ENCODE results near the gene CMPK2.

The CMPK2 gene

DNA sequence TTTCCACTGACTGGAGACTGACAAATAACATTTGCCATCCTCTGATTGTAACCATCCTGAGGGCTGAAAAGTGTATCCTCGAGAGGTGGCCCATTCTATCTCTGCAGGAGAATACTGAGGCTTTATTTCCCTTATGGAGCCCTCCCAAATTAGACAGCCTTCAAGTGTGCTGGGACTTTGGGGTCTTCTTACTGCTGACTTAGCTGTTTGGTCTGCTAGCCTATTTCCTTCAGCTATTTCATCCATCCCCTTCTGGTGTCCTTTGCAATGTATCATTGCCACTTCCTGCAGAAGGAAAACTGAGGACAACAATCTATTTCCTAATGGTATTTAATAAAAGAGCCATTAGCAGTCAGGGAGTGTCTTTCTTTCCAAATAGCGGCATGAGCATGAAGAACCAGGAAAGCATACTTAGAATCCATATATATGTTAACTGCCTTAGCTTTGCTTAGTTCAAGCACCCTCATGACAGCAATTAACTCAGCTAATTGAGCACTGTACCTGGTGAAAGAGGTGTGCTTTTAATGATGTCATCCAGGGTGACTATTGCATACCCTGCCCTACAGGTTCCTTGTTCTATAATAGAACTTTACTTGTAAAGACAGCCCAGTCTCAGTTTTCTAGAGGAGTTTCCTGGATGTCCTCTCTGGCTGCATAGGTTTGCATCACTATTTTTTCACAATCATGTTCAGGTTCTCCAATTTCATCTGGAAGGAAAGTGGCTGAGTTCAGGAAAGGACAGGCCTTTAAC is 24.0 kb downstream of the CMPK2 start:
- no peak for DNase-seq

DNA sequence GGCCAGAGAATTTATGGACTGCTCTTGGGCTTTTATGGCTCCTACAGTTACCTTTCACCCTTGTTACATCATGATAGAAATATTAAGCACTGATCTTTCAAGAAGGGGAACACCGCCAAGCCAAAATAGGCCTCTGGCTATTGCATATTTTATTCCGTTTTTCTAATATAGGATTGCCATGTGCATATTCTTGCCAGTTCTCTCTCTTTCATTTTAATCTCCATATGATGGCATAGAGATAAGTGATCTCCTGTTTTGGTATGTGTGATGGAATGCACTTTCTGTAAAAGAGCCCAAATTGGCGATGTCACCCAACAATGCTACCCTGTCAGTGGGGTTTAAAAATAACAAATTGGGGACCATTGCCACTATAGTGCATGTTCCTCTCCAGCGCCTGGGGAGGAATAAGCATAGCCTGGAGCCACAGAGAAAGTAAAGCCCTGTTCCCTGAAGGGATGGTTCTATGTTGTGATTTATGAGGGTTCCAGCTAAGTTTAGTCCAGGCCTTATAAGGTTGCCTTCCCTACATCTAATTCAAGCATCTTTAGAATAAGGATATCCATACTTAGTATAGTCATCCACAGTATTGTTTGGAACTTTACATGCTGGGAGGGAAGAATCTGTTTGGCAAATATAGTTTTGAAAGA is 26.9 kb downstream of the CMPK2 start:
- no peak for DNase-seq

DNA sequence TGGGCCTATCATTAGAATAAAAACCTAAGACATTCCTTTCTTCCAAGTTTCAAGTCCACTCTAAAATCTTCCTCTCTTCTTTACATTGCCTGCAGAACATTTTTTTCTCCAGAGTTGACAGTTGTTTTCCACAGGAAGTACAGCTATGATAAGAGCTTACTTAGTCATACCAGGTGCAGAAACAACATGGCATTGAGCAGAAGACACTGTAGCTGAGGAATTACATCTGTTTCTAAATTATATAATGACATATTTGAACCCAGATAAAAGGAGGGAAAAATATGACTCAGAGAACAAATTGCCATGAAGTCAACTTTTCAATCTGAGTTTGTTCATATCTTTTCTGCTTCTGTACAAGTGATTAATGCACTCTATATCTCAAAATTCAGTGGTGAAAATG is 30.2 kb downstream of the CMPK2 start:
- no peak for DNase-seq

DNA sequence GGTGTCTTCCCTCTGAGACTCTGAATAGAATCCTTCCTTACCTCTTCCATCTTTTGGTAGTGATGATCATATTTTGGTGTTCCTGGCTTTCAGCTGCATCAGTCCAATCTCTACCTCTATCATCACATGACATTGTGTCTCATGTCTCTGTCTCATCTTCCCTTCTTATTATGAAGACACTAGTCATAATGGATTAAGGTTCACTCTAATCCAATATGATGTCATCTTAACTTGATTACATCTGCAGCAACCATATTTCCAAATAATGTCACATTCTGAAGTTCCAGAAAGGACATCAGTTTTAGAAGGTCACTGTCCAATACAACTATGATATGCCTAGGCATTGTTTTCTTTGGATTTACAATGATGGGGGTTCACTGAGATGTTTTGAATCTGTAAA is 31.5 kb downstream of the CMPK2 start:
- no peak for DNase-seq

DNA sequence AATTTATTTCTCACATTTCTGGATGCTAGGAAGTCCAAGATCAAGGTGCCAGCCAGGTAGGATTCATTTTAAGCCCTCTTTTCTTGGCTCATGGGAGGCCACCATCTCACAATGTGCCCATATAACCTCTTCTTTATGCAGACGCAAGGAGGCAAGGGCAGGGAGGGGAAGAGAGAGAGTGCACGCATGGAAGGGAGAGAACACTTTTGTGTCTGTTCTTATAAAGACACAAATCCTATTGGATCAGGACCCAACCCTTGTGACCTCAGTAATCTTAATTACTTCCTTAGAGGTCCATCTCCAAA is 32.5 kb downstream of the CMPK2 start:
- DNase-seq: no peak

DNA sequence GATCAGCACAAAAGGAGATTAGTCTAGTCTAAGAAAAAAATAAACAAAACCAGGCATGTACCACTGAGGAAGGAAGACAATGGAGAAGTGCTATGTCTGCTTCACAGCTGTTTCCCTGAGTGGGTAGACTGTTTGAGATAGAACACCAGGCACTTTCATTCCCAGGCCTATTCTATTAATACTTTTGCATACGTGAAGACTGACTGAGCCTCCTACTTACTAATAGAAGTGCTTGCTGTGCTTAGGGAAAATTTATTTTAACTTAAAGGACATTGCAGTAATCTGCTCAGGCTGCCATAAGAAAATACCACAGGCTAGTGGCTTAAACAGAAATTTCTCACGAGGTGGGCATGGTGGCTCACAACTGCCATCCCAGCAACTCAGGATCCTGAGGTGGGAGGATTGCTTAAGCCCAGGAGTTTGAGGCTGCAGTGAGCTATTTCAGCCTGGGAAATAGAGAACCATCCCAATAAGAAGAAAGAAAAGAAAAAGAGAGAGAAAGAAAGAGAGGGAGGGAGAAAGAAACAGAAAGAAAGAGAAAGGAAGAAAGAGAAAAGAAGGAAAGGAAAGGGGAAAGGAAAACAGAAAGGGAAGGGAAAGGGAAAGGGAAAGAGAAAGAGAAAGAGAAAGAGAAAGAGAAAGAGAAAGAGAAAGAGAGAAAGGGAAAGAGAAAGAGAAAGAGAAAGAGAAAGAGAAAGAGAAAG is 33.0 kb downstream of the CMPK2 start:
- DNase-seq: no peak

DNA sequence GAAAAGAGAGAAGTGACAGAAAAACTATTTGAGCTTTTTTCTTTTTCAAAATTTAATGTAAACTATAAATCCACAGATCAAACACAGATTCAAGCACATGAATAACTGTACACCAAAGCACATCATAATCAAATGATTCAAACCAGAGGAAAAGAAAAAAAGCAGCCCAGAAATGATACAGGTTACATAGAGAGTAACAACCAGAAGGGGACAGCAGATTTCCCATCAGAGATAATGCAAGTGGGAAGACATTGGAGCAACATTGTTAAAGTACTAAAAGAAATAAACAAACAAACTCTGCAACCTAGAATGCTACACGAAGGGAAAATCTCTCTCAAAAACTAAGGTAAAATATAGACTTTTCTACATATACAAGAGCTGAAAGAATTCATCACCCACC is 34.5 kb downstream of the CMPK2 start:
- no peak for DNase-seq

DNA sequence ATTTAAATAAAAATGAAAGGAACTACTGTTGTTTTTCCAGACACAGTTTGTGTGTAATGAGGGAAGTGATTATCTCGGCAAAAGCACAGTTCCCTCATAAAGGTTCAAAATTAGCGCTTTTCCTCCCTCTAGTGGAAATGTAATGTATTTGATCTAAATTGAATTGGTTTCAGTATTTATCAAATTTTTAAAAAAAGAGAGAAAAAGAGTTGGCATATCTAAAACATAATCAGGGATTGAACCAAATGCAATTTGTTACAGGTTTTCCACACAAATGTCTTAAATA is 37.5 kb downstream of the CMPK2 start:
- no peak for DNase-seq

DNA sequence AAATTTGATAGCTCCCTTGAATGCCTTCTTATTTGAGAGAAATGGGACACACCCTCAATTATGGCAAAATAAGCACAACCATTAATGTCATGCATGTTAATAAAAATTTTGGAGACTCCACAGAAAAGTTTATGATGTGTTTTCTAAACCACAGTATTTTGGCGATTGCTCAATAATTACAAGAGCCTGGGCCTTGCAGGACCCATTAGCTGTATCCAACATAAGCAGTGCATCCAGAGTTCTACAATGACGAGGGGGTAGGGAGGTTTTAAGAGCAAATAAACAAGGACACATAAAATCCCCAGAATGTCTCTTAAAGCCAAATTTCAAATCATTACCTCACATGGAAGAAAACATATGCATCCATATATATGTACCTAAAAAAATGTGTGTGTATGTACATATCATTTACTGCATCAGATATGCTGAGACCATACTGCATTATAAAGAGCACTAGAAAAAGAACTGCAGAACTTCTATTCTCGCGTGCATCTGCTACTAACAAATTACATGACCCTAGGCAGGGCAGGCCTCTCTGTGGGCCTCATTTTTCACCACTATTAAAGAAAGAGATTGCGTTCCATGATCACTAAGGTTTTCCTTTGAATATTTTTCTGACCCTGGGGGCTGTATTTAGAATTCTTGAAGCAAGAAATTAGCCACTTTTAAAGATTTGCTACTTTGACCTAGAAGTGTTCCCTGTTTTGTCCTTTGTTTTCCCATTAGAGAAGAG is 38.0 kb downstream of the CMPK2 start:
- no peak for DNase-seq

DNA sequence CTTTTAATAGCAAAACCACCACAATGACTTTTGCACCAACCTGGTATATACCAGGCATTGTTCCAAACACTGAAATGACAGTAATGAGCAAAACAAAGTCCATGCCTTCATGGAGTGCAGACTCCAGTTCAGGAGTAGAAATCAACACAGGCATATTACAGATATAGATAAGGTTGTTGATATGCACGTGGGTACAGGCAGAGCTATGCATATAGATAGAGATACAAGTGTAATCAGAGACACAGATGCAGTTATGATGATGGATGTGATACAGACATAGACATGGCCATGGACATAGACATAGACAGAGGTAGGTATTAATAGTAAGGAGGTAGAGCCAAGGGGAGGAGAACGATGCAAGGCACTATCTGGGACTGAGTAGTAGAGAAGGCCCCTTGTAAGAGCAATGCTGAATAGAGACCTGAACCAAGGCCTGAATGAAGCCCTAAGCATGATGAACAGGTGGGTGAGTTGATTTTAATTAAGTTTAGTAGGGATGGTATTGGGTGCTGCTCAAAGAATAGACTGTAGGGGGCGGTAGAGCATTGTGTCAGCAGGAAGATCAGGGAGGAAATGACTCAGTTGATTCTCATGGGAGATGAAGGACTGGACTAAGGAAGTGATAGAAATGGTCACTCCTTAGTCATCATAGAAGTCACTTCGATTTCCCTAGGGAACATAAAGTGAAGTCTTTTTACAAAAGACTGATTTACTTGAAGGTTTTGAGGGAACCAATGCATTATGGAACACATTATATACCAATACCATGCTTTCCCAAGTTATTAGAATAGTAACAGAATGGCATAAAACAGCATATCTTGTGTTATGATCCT is 39.4 kb downstream of the CMPK2 start:
- DNase-seq: no peak

DNA sequence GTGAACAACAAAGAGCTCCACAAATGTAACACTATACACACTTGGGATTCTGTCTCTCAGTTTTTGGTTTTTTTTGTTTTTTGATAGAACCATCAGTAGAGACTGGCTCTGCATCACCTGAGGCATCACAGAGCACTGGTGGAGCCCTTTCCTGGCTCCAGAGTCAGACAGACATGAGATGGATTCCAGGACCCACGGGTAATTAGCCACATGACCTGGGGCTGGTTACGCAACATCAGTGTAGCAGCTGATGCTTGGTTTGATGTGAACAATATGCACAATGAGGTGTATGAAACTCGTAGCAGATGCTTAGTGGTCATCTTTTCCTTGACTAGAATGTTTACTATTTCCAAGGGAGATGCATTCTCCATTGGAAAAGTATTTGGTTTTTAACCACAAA is 40.7 kb downstream of the CMPK2 start:
- DNase-seq: no peak

DNA sequence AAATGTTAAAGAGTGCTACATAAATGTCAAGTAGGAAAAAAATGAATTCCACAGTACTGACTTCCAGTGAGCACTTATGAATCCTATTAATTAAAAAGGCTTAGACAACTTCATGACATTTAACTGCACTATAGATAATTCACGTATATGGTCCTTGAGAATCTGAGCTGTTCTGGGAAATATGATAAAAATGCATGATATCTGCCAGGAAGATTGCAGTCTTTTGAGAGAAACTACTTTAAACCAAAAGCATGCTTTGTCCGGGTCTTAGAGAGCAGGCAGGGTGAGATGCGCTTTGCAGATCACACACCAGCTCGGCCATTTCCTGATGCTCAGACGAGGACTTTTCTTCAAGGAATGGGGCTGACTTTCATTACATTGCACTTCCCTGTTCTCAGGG is 42.6 kb downstream of the CMPK2 start:
- no peak for DNase-seq

DNA sequence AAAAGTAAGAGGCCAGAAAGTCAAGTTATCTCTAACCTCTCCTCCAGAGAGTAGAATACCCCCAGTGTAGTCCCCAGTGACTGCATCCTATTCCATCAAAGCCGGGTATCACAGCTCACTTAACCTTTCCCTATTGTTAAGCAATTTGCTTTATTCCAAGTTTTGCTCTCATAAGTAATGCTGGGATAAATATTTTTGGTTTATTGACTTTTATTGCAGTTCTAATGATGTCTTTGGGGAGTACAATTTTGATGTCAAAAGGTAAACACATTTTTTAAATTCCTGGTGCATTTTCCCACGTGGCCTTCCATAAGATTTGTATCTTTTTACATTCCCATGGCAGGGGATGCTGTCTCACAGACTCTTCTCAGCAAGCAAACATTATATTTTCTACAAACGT is 43.3 kb downstream of the CMPK2 start:
- no peak for DNase-seq

DNA sequence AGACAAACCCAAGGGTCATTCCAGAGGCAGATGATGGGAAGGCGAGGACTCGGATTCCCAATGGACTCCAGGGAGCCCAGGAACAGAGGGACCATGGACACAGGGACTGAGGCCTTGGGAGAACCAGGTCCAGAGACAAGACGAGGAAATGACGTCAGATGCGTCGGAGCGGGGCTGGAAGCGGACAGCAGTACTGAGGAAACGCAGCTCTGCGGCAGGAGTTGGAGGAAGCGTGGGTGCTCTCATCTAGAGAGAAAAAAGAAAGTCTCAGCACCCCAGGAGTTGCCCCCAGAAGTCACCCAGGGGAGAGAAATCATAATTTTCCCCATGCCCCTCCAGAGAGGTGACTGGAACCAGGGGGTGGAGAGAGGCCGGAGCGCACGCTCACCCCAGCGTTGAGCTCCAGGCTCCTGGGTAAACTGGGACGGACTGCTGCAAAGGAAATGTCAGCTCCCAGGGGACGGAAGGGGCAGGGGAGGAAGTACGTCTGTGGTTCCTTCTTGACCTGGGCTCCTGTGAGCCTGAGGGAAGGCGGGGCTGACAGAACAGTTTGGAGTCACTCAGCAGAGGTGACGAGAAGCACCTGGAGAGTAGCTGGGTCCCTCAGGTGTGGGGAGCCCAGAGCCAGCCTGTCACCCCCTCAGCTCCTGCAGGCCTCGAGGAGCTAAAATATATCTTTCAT is 44.7 kb downstream of the CMPK2 start:
- no peak for DNase-seq

DNA sequence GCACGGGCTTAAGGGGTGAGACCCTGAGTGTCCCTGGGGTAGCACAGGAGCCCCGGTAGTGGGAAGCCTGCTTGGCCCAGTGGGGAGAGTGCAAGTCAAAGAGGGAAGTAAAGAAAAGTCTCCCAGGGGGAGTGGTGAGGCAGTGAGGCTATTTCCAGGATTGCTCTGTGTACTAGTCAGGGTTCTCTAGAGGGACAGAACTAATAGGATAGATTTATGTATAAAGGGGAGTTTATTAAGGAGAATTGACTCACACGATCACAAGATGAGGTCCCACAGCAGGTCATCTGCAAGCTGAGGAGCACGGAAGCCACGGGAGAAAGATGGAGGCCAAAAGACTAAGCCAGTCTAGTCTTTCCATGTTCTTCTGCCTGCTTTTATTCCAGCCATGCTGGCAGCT is 45.5 kb downstream of the CMPK2 start:
- no peak for DNase-seq

DNA sequence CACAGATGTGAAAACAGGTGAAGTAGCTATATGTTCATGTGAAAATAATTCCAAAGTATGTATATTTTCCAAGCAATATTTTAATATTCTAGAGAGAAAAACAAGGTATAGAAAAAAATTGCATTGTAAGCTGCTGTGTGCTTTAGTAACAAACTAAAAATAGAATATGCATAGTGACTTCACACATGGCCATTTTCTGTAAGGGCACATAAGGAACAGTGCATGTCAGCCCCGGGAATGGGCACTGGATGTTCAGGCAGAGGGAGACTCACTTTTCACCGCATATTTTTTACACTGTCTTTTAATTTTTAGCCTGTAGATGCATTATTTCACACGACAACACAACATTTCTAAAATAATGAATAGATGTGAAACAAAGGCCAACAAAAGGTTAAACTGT is 46.0 kb downstream of the CMPK2 start:
- no peak for DNase-seq

DNA sequence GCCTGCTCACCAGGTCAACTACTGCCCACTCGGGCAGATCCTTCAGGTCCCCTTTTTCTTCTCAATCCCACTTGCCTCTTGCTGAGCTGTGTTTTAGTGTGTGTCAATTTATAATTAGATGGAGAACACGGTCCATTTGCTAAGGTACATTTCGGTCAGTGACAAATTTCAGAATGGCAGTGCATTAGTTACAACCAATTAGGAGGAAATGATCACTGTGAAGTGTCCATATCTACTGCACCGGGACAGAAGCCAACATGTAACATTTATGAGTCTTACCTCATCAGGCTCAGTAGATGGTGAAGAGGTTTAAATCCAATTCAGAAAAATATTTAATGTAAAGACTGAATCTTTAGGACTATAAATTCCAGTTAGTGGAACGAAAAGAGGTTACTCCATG is 47.7 kb downstream of the CMPK2 start:
- DNase-seq: no peak

DNA sequence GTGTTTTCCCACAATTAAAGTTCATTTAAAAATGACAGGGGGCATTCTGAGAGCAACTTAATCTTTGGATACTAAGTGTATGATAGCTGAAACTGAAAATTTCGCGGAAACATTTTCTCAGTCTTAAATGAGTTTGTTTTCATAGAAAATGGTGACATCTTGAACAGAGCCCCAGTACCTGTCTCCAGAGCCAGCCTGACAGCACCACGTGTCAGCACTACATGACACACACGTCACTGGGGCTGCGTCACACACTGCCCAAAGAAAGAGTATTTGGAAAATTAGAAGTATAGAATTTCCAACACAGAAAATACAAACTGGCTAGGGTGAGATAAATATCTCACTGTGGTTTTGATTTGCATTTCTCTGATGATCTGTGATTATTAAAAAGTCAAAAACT is 50.8 kb downstream of the CMPK2 start:
- no peak for DNase-seq

DNA sequence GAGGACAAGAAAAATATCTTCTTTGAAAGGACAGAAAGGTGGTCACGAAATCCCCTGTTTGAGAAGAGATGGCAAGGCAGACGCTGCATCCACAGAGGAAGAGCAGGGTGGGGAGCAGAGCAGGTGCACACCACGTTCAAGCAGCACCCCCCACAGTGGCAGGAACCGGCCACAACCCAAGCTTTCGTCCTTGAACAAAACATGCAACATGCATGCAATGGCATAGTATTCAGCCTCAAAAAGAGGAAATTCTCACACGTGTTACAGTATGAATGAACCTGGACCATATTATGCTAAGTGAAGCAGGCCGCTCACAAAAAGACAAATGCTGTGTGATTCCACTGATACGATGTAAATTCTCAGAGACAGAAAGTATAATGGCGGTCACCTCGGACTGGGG is 51.4 kb downstream of the CMPK2 start:
- no peak for DNase-seq

DNA sequence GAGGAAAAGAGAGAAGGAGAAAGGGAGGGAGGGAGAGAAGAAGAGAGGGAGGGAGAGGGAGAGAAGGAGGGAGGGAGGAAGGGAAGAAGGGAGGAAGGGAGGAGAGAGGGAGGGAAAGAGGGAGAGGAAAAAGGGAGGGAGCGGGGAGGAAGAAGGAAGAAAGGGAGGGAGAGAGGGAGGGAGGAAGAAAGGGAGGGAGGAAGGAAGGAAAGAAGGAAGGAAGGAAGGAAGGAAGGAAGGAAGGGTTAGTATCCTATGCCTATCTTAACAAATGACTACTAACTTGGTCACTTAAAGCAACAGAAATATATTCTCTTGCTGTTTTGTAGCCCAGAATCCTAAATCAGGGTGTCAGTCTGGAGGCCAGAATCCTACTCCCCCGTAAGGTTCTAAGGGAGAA is 52.1 kb downstream of the CMPK2 start:
- no peak for DNase-seq

DNA sequence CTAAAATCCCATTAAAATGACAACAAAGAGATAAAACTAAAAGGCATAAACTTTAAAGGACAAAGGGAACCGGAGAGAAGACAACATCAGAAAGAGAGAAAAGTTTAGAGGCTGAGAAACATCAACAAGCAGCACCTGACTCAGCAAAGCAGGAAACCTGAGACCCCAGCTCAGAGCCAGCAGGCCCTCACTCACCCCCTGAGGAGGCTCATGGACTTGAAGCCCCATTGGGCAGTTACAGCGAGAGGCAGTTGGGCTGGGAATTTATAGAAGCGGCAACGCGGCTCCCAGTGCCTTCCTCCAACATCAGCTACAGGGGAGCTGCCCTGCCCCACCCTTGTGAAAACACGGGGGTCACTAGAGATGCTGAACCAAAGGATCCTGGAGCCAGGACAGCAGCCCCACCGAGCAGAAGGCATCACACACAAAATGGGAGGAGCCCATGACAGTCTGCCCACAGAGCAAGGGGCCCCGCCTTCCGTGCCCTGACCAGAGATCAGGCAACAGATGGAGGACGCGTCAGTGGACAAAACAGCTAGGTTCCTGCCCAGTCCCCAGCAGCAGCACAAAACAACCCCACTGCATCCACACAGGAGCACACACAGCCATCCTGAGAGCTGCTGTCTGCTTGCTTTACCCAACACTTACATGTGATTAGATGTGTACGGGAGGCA is 52.7 kb downstream of the CMPK2 start:
- no peak for DNase-seq

DNA sequence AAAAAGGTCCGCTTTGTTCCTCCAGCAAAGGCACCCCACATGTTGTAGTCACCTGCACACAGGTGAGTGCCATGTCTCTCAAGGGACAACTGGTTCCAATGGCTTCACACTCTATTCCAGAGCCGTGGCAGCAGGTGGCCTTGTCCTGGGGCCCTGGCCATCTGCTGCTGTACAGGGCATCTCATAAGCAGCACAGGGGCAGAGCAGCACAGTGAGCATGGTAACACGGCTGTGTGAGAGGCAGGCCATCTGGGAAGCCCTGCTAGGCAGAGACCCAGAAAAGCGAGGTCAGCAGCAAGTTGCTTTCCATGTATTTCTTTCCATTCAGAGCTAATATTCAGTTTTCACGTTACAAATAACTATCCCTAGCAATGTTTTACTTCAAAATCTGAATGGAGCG is 54.7 kb downstream of the CMPK2 start:
- no peak for DNase-seq
